ENCODE measurements around the gene FAT4.

The FAT4 gene

DNA sequence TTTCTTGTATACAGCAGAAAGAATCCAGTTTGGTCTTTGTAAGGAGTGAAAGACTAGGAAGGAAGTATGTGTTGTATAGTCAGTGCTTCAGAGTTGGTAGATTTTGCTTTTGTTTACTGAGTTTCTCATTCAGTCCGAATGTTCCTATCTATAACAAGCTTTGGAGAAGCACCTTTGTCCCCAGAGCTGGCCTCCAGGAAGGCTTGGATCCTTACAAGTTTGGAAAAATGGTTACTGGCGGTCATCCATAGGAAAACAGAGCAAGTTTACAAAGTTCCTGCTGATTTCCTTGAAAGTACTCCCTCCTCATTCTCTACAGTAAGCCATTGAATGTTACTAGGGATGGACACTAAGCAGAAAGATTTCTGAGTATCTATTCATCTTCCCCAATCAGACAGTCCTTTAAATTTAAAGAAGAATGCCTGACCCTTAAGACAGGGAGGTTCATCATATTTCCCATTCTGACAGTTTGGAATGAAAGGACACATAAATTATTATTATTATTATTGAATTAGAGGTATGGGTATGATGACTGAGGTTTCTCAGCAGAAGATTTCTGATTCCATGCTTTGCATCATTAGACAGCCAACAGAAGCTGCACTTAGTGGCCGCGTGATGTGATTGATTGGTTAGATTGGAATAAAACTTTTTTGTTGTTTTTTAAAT, 35.8 kb downstream of the FAT4 start:
- H2AFZ ChIP-seq (ENCODE audit: low read depth, low read length, severe bottlenecking), result no peak overlapping the region
- H3K4me3 ChIP-seq (ENCODE audit: insufficient read depth, low read length, poor library complexity, severe bottlenecking), result no peak overlapping the region
- H3K9ac ChIP-seq (ENCODE audit: low read length), result no peak overlapping the region

GRCh38 chr4:125352521-125352920, 37.8 kb downstream of the FAT4 start:
- Histone ChIP-seq H3K4me3 (ENCODE audit: insufficient read depth, low read length, poor library complexity, severe bottlenecking) (no peak overlapping the region), H2AFZ (ENCODE audit: low read depth, low read length, severe bottlenecking) (no peak overlapping the region), H3K9me2 (replicated peaks; ENCODE audit: insufficient read depth, low read length) (no peaks in the 10 kb centered on the region), H3K79me2 (ENCODE audit: insufficient read depth, low read length) (no peaks in the 10 kb centered on the region), H3K9me3 (ENCODE audit: insufficient read depth, low read length) (no peaks in the 10 kb centered on the region), H3K36me3 (ENCODE audit: low read length) (no peaks in the 10 kb centered on the region), H3K9ac (ENCODE audit: low read length) (no peak overlapping the region), H3K4me2 (ENCODE audit: low read depth, low read length, poor library complexity, severe bottlenecking) (no peak overlapping the region), H3F3A (ENCODE audit: insufficient read depth) (no peaks in the 10 kb centered on the region), H3K27ac (ENCODE audit: low read depth, low read length) (no peak overlapping the region), H4K20me1 (ENCODE audit: low read depth, low read length) (no peaks in the 10 kb centered on the region), H3K27me3 (ENCODE audit: low read length) (no peaks in the 10 kb centered on the region)
- TF ChIP-seq CTCF (IDR thresholded peaks at IDR 0.05; ENCODE audit: insufficient read depth, low read length, poor library complexity, severe bottlenecking) (no peak), EZH2phosphoT487 (conservative IDR thresholded peaks at IDR 0.05; ENCODE audit: low read length) (no peak)

More for the DNA sequence above, 35.8 kb downstream of the FAT4 start:
- Histone ChIP-seq H3K36me3 (ENCODE audit: low read length) (no peaks in the 10 kb centered on the region), H3K27me3 (ENCODE audit: low read length) (no peaks in the 10 kb centered on the region), H4K20me1 (ENCODE audit: low read depth, low read length) (no peaks in the 10 kb centered on the region), H3K79me2 (ENCODE audit: insufficient read depth, low read length) (no peaks in the 10 kb centered on the region), H3F3A (ENCODE audit: insufficient read depth) (no peaks in the 10 kb centered on the region), H3K27ac (ENCODE audit: low read depth, low read length) (no peak overlapping the region), H3K9me2 (replicated peaks; ENCODE audit: insufficient read depth, low read length) (no peaks in the 10 kb centered on the region), H3K9me3 (ENCODE audit: insufficient read depth, low read length) (no peaks in the 10 kb centered on the region), H3K4me2 (ENCODE audit: low read depth, low read length, poor library complexity, severe bottlenecking) (no peak overlapping the region)
- TF ChIP-seq CTCF (IDR thresholded peaks at IDR 0.05; ENCODE audit: insufficient read depth, low read length, poor library complexity, severe bottlenecking), result no peak
- TF ChIP-seq EZH2phosphoT487 (conservative IDR thresholded peaks at IDR 0.05; ENCODE audit: low read length), result no peak

- Histone ChIP-seq H2AFZ (ENCODE audit: low read depth, low read length, severe bottlenecking) (no peak overlapping the region), H3K9me3 (ENCODE audit: insufficient read depth, low read length) (no peaks in the 10 kb centered on the region), H3K79me2 (ENCODE audit: insufficient read depth, low read length) (no peaks in the 10 kb centered on the region), H3K27me3 (ENCODE audit: low read length) (no peaks in the 10 kb centered on the region), H4K20me1 (ENCODE audit: low read depth, low read length) (no peaks in the 10 kb centered on the region), H3K4me2 (ENCODE audit: low read depth, low read length, poor library complexity, severe bottlenecking) (no peak overlapping the region), H3K9me2 (replicated peaks; ENCODE audit: insufficient read depth, low read length) (no peaks in the 10 kb centered on the region), H3K27ac (ENCODE audit: low read depth, low read length) (no peak overlapping the region), H3K36me3 (ENCODE audit: low read length) (no peaks in the 10 kb centered on the region), H3K9ac (ENCODE audit: low read length) (no peak overlapping the region), H3K4me3 (ENCODE audit: insufficient read depth, low read length, poor library complexity, severe bottlenecking) (no peak overlapping the region), H3F3A (ENCODE audit: insufficient read depth) (no peaks in the 10 kb centered on the region)
- no peak for TF ChIP-seq EZH2phosphoT487 (conservative IDR thresholded peaks at IDR 0.05; ENCODE audit: low read length)
- TF ChIP-seq CTCF (IDR thresholded peaks at IDR 0.05; ENCODE audit: insufficient read depth, low read length, poor library complexity, severe bottlenecking), result no peak
These were observed 38.4 kb downstream of the FAT4 start for GRCh38 chr4:125353131-125353530.

Data from SU-DHL-6 (cell line).